HG03442 (cell line): ENCODE measurements around the gene ZNF423.

Experiments
- ATAC-seq: cut with Tn5 transposase; IDR thresholded peaks from one replicate; pipeline ENCODE4 v1.9.1; 2021; ENCODE audit warnings: mild to moderate bottlenecking, moderate library complexity; ENCODE audit not compliant: unreplicated experiment

ZNF423 gene

DNA sequence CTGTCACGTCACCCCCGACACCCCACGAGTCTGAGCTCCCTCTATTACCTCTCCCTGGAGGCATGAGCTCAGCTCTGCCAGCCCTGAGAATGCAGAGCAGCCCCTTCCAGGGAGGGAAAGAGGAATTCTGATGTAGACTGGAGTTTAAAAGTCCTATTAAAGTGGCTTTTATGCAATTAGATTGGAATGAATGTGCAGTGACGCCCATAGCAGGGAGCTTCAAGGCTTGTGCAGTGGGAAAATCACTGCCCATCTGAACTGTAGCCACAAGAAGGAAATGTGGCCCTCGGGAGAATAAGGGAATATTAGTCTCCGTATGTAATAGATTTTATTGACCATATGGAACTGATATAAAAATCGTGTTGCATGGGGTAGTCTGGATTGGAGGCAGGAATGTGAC, 66.9 kb downstream of the ZNF423 start:
- ATAC-seq: no peak

GRCh38 chr16:49788572-49788971, 67.3 kb downstream of the ZNF423 start:
- no peak for ATAC-seq

GRCh38 chr16:49786926-49787557, 68.9 kb downstream of the ZNF423 start:
- ATAC-seq: no peak

- ATAC-seq: no peak
Measured at GRCh38 chr16:49785970-49786369, 69.9 kb downstream of the ZNF423 start.

- ATAC-seq: no peak
Measured at GRCh38 chr16:49782405-49782804, 73.5 kb downstream of the ZNF423 start.

DNA sequence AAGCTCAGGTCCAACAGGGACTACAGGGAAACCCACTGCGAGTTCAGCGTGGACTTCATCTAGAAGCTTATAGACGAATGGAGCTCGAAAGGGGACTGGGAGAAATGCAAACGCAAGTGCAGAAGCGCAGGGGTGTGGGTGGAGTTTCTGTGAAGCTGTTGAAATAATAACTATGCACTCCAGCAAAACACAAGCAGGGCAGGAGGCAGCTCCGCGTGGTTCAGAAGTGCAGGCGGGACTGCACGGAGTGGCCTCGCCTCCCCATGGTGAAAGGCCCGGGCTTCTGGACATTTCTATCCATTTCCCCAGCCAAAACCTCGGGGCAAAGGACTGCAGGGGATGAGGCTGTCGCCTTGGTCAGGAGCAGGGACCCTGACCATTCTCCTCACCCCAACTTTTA, 74.5 kb downstream of the ZNF423 start:
- ATAC-seq: no peak

- ATAC-seq: no peak
Measured at GRCh38 chr16:49780433-49780832, 75.5 kb downstream of the ZNF423 start.

GRCh38 chr16:49779979-49780378, 75.9 kb downstream of the ZNF423 start:
- no peak for ATAC-seq

GRCh38 chr16:49778202-49778930, 77.5 kb downstream of the ZNF423 start:
- ATAC-seq: no peak

DNA sequence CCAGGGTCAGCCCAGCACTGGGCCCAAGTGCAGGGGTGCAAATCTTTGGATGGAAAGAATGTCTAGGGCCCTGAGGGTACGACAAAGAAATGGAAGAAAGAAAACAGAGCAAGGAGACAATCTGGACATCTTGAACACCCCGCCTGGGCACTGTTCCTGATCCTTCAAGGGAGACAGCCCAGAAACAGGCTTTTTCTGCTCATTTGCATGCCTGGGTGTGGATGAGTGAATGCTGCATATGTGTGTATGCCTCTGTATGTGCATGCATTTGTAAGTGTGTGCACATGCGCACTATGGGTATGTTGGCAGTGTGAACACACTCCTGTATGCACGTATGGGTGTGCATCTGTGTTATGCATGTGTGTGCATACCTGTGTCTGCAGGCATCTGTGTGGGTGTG, 79.2 kb downstream of the ZNF423 start:
- ATAC-seq: no peak

GRCh38 chr16:49776085-49776595, 79.8 kb downstream of the ZNF423 start:
- ATAC-seq: no peak

- no peak for ATAC-seq
Measured at GRCh38 chr16:49775581-49775980, 80.3 kb downstream of the ZNF423 start.

- no peak for ATAC-seq
Measured at GRCh38 chr16:49775018-49775417, 80.9 kb downstream of the ZNF423 start.

- ATAC-seq: no peak
Measured at GRCh38 chr16:49773534-49774475, 82.1 kb downstream of the ZNF423 start.

GRCh38 chr16:49767998-49768397, 87.9 kb downstream of the ZNF423 start:
- no peak for ATAC-seq

DNA sequence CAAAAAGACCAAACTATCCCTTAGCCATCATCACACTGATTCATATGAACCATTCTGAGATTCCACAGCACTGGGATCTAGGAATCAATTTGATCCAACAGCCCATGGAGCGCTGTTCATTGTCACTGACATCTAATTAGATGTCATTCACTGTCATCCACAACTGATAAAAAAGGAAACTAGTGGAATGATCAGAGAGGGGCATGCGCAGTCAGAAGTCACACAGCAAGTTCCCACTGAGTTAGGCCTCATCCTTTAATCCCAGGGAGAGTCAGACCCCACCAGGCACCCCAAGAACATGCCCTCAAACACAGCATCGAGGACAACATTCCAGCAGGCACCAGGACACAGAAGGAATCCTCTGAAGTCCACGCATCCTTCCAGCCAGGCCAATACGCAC, 88.5 kb downstream of the ZNF423 start:
- ATAC-seq: no peak

DNA sequence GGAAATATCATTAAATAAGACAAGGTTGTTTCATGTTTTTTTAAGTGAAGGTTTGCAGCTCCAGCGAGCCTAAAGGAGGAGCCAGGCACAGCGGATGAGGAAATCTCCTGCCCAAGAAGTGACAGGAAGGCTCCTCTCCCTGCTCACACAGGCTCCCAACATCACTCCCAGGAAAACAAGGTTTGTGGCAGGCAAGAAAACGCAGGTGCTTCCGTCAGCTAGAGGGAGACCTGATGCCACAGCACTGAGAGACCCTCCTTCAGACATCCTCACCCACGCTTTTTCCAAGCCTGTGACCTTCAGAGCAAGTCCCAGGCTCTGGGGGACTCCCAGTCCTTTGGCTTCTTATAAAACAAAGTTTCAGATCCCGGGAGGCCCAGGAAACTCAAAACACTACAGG, 89.7 kb downstream of the ZNF423 start:
- no peak for ATAC-seq

GRCh38 chr16:49763826-49764225, 92.1 kb downstream of the ZNF423 start:
- ATAC-seq: no peak

GRCh38 chr16:49760815-49761214, 95.1 kb downstream of the ZNF423 start:
- ATAC-seq: no peak

DNA sequence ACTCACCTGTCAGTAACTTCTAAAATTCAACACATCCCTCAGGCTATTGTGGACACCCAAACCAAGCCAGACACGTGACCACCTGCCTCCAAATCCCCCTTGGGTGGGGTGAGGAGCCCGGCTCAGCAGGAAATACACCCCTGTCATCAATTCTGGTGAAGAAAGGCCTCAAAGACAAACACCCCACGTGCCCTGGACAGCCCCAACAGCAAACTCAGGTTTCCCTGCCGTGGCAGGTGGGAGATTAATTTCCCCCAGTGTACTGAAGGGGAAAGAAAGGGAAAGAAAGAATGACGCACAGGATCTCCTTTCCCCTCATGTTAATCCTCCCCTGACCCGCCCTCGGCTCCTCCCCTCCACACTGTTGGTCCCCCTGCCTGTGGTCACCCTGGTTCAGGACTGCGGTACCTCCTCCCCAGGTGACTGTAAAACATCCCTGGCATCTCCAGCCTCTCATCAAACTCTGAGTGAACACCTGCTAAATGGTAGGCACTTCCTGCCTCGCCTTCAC, 98.3 kb downstream of the ZNF423 start:
- no peak for ATAC-seq
